Measurements from ENCODE around the gene PTPRN2.

Gene PTPRN2

GRCh38 chr7:157932498-157933218 lies 655.0 kb downstream of the PTPRN2 start:
- TF ChIP-seq CTCF (IDR thresholded peaks at IDR 0.05; ENCODE audit: borderline replicate concordance, insufficient read depth, low read depth, low read length) = no peak
- H3K4me3 ChIP-seq (ENCODE audit: low read depth, low read length) = no peak overlapping the region

GRCh38 chr7:157930926-157931466 lies 656.6 kb downstream of the PTPRN2 start:
- H3K4me3 ChIP-seq (ENCODE audit: low read depth, low read length) = no peak overlapping the region
- TF ChIP-seq CTCF (IDR thresholded peaks at IDR 0.05; ENCODE audit: borderline replicate concordance, insufficient read depth, low read depth, low read length) = no peak

GRCh38 chr7:157930441-157930840 lies 657.2 kb downstream of the PTPRN2 start:
- no peak for TF ChIP-seq CTCF (IDR thresholded peaks at IDR 0.05; ENCODE audit: borderline replicate concordance, insufficient read depth, low read depth, low read length)
- no peak overlapping the region for H3K4me3 ChIP-seq (ENCODE audit: low read depth, low read length)

GRCh38 chr7:157929671-157930070 lies 658.0 kb downstream of the PTPRN2 start:
- H3K4me3 ChIP-seq (ENCODE audit: low read depth, low read length) = no peak overlapping the region
- TF ChIP-seq CTCF (IDR thresholded peaks at IDR 0.05; ENCODE audit: borderline replicate concordance, insufficient read depth, low read depth, low read length) = no peak

GRCh38 chr7:157928808-157929425 lies 658.7 kb downstream of the PTPRN2 start:
- no peak for TF ChIP-seq CTCF (IDR thresholded peaks at IDR 0.05; ENCODE audit: borderline replicate concordance, insufficient read depth, low read depth, low read length)
- H3K4me3 ChIP-seq (ENCODE audit: low read depth, low read length) = no peak overlapping the region

GRCh38 chr7:157928171-157928794 lies 659.3 kb downstream of the PTPRN2 start:
- H3K4me3 ChIP-seq (ENCODE audit: low read depth, low read length) = no peak overlapping the region
- TF ChIP-seq CTCF (IDR thresholded peaks at IDR 0.05; ENCODE audit: borderline replicate concordance, insufficient read depth, low read depth, low read length) = no peak
